Chondrocyte (in vitro differentiated cells): ENCODE results near the gene SPTLC2. TPM values are rescaled to one million over a fixed set of nuclear protein-coding genes. Genes with fewer than 3 reads are reported as not detected.

Experiments used
- DNase-seq: peaks from one replicate; pipeline ENCODE4 v3.0.0; 2021; ENCODE audit warnings: mixed read lengths, low spot score
- H3K27ac Mint-ChIP-seq: one replicate; pipeline ENCODE4 v1.8.0; 2021; ENCODE audit warnings: mild to moderate bottlenecking, moderate library complexity, mixed read lengths; ENCODE audit not compliant: unreplicated experiment
- H3K27me3 Mint-ChIP-seq: 2 replicates; pipeline ENCODE4 v1.8.0; 2021; ENCODE audit warnings: low read depth, mixed read lengths
- H3K36me3 Mint-ChIP-seq: 2 replicates; pipeline ENCODE4 v1.8.0; 2021; ENCODE audit warnings: low read depth, mixed read lengths
- H3K4me1 Mint-ChIP-seq: 2 replicates; pipeline ENCODE4 v1.8.0; 2021; ENCODE audit warnings: low read depth, mild to moderate bottlenecking, mixed read lengths
- H3K4me3 Mint-ChIP-seq: one replicate; pipeline ENCODE4 v1.8.0; 2021; ENCODE audit warnings: mild to moderate bottlenecking, moderate library complexity, mixed read lengths; ENCODE audit not compliant: unreplicated experiment
- H3K9me3 Mint-ChIP-seq: 2 replicates; pipeline ENCODE4 v1.8.0; 2021; ENCODE audit warnings: low read depth, mixed read lengths
- CTCF ChIP-seq: fragments of 200-600 bp; sonication (generic); IDR thresholded peaks from 2 replicates; pipeline ENCODE4 v1.5.0; 2021; ENCODE audit warnings: antibody characterized with exemption, mild to moderate bottlenecking, moderate library complexity
- total RNA-seq: library from RNA; stranded (reverse); gene quantifications from 3 replicates; pipeline ENCODE4 v1.2.1, GENCODE V29; 2021

The SPTLC2 gene
- total RNA-seq, 1 donor from 2014 or later = 29.1 TPM

DNA sequence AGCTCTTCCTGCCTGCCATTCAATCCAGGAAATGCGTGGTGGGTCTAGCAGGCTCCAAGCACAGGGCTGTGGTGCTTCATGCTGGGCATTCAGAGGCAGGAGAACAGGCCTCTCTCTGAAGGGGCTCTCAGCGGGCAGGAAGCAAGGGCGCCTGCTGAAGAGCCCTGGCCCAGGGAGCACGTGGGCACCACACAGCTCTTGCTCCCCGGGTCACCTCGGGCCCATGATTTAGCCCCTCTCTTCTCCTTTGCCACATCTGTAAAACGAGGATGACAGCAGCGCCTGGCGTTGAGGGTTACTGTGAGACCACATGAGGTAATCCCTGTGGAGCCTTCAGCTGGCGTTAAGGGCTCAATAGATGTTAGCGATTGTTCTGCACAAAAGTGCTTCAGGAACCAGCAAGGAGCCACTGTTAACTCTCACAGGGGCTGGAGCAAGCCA, 37.6 kb upstream of the SPTLC2 start:
- Mint-ChIP-seq H3K4me1 (peaks cover 3% of the 10 kb centered on the region), H3K36me3 (no peaks in the 10 kb centered on the region), H3K4me3 (no peak overlapping the region), H3K27ac (no peak overlapping the region), H3K9me3 (no peaks in the 10 kb centered on the region), H3K27me3 (no peaks in the 10 kb centered on the region)
- no peak for TF ChIP-seq CTCF
- DNase-seq = no peak

- H3K27me3 Mint-ChIP-seq = no peaks in the 10 kb centered on the region
- H3K4me1 Mint-ChIP-seq = no peaks in the 10 kb centered on the region
- H3K27ac Mint-ChIP-seq = no peak overlapping the region
- H3K36me3 Mint-ChIP-seq = no peaks in the 10 kb centered on the region
- peaks cover 3% of the 10 kb centered on the region for H3K9me3 Mint-ChIP-seq
- no peak overlapping the region for H3K4me3 Mint-ChIP-seq
- TF ChIP-seq CTCF = no peak
- DNase-seq = no peak
These were observed 32.9 kb upstream of the SPTLC2 start for GRCh38 chr14:77649326-77649725.

- no peak overlapping the region for H3K4me3 Mint-ChIP-seq
- peak overlapping the region; percentile 36 for H3K27ac Mint-ChIP-seq
- no peaks in the 10 kb centered on the region for H3K4me1 Mint-ChIP-seq
- no peaks in the 10 kb centered on the region for H3K27me3 Mint-ChIP-seq
- peaks cover 3% of the 10 kb centered on the region for H3K9me3 Mint-ChIP-seq
- no peak for DNase-seq
- no peaks in the 10 kb centered on the region for H3K36me3 Mint-ChIP-seq
- TF ChIP-seq CTCF = no peak
These were observed 32.2 kb upstream of the SPTLC2 start for GRCh38 chr14:77648520-77649200.

- H3K9me3 Mint-ChIP-seq = peaks cover 3% of the 10 kb centered on the region
- no peak for TF ChIP-seq CTCF
- H3K4me3 Mint-ChIP-seq = no peak overlapping the region
- no peaks in the 10 kb centered on the region for H3K4me1 Mint-ChIP-seq
- no peaks in the 10 kb centered on the region for H3K36me3 Mint-ChIP-seq
- no peaks in the 10 kb centered on the region for H3K27me3 Mint-ChIP-seq
- no peak overlapping the region for H3K27ac Mint-ChIP-seq
- DNase-seq = no peak
These were observed 31.4 kb upstream of the SPTLC2 start for GRCh38 chr14:77647853-77648252.

- no peaks in the 10 kb centered on the region for H3K27me3 Mint-ChIP-seq
- H3K36me3 Mint-ChIP-seq = no peaks in the 10 kb centered on the region
- TF ChIP-seq CTCF = no peak
- no peak for DNase-seq
- no peak overlapping the region for H3K4me3 Mint-ChIP-seq
- no peaks in the 10 kb centered on the region for H3K4me1 Mint-ChIP-seq
- no peak overlapping the region for H3K27ac Mint-ChIP-seq
- H3K9me3 Mint-ChIP-seq = peaks cover 3% of the 10 kb centered on the region
These were observed 30.5 kb upstream of the SPTLC2 start for GRCh38 chr14:77646907-77647306.
